DMS79 treated with DMSO at 0.1 percent for 48 hours (cell line): ENCODE data around the gene VSIG10L2.

ENCODE experiments used
- DNase-seq: peaks from one replicate; lab custom pipeline; 2025; lab: John Stamatoyannopoulos, UW

Gene VSIG10L2

GRCh38 chr11:125929445-125930075 lies 16.3 kb upstream of the VSIG10L2 start:
- no peak for DNase-seq

- DNase-seq: no peak
Measured at GRCh38 chr11:125930076-125930450, 15.8 kb upstream of the VSIG10L2 start.

- DNase-seq: no peak
Measured at GRCh38 chr11:125931116-125931515, 14.7 kb upstream of the VSIG10L2 start.

- DNase-seq: no peak
Measured at GRCh38 chr11:125931668-125932067, 14.2 kb upstream of the VSIG10L2 start.

GRCh38 chr11:125932301-125932700 lies 13.5 kb upstream of the VSIG10L2 start:
- DNase-seq: no peak

- no peak for DNase-seq
Measured at GRCh38 chr11:125933030-125933813, 12.6 kb upstream of the VSIG10L2 start.

- no peak for DNase-seq
Measured at GRCh38 chr11:125934473-125934872, 11.4 kb upstream of the VSIG10L2 start.

GRCh38 chr11:125935056-125935455 lies 10.8 kb upstream of the VSIG10L2 start:
- no peak for DNase-seq

- DNase-seq: no peak
Measured at GRCh38 chr11:125935618-125936199, 10.1 kb upstream of the VSIG10L2 start.

GRCh38 chr11:125938418-125938817 lies 7.4 kb upstream of the VSIG10L2 start:
- DNase-seq: no peak

GRCh38 chr11:125939081-125939521 lies 6.7 kb upstream of the VSIG10L2 start:
- no peak for DNase-seq

GRCh38 chr11:125940145-125940544 lies 5.7 kb upstream of the VSIG10L2 start:
- DNase-seq: no peak

GRCh38 chr11:125941267-125941618 lies 4.6 kb upstream of the VSIG10L2 start:
- DNase-seq: no peak

GRCh38 chr11:125941619-125942611 lies 3.9 kb upstream of the VSIG10L2 start:
- peak; percentile 97 for DNase-seq

GRCh38 chr11:125942771-125943428 lies 2.9 kb upstream of the VSIG10L2 start:
- DNase-seq: no peak

GRCh38 chr11:125943661-125944349 lies 2.0 kb upstream of the VSIG10L2 start:
- no peak for DNase-seq

- DNase-seq: no peak
Measured at GRCh38 chr11:125944350-125945010, 1.4 kb upstream of the VSIG10L2 start.

- DNase-seq: no peak
Measured at GRCh38 chr11:125945011-125945796, 640 bp upstream of the VSIG10L2 start.

GRCh38 chr11:125946712-125947418 lies 1.0 kb downstream of the VSIG10L2 start:
- DNase-seq: no peak
